Measurements from ENCODE around the gene SLC47A2.
A peak's percentile ranks its signal among the peaks of the same experiment; 100 is the strongest.

SLC47A2 gene

GRCh38 chr17:19717031-19717360, 612 bp upstream of the SLC47A2 start:
- TF ChIP-seq CTCF (IDR thresholded peaks at IDR 0.05; ENCODE audit: insufficient read depth, low read depth, low read length, missing control alignments), result no peak
- H3K4me3 ChIP-seq (ENCODE audit: low read depth, low read length), result no peak overlapping the region
- no peak for DNase-seq (ENCODE audit: low read depth)

- H3K4me3 ChIP-seq (ENCODE audit: low read depth, low read length), result no peak overlapping the region
- TF ChIP-seq CTCF (IDR thresholded peaks at IDR 0.05; ENCODE audit: insufficient read depth, low read depth, low read length, missing control alignments), result no peak
- DNase-seq (ENCODE audit: low read depth), result no peak
These were observed 1.6 kb downstream of the SLC47A2 start for GRCh38 chr17:19714542-19715411.

GRCh38 chr17:19713901-19714361, 2.5 kb downstream of the SLC47A2 start:
- H3K4me3 ChIP-seq (ENCODE audit: low read depth, low read length), result no peak overlapping the region
- TF ChIP-seq CTCF (IDR thresholded peaks at IDR 0.05; ENCODE audit: insufficient read depth, low read depth, low read length, missing control alignments), result no peak
- no peak for DNase-seq (ENCODE audit: low read depth)

- TF ChIP-seq CTCF (IDR thresholded peaks at IDR 0.05; ENCODE audit: insufficient read depth, low read depth, low read length, missing control alignments), result peak; percentile 5
- no peak for DNase-seq (ENCODE audit: low read depth)
- no peak overlapping the region for H3K4me3 ChIP-seq (ENCODE audit: low read depth, low read length)
These were observed 2.9 kb downstream of the SLC47A2 start for GRCh38 chr17:19713462-19713861.

- no peak for DNase-seq (ENCODE audit: low read depth)
- no peak overlapping the region for H3K4me3 ChIP-seq (ENCODE audit: low read depth, low read length)
- no peak for TF ChIP-seq CTCF (IDR thresholded peaks at IDR 0.05; ENCODE audit: insufficient read depth, low read depth, low read length, missing control alignments)
These were observed 3.9 kb downstream of the SLC47A2 start for GRCh38 chr17:19712436-19713004.

GRCh38 chr17:19709841-19710240, 6.5 kb downstream of the SLC47A2 start:
- no peak for DNase-seq (ENCODE audit: low read depth)
- TF ChIP-seq CTCF (IDR thresholded peaks at IDR 0.05; ENCODE audit: insufficient read depth, low read depth, low read length, missing control alignments), result no peak
- H3K4me3 ChIP-seq (ENCODE audit: low read depth, low read length), result no peak overlapping the region
